HCT116 (cell line): Measurements from ENCODE around the gene A1CF. TPM values are rescaled to one million over a fixed set of nuclear protein-coding genes. Genes with fewer than 3 reads are reported as not detected.

Source experiments
- ATAC-seq: fragments of 200-7000 bp; cut with Tn5 transposase; 2 replicates; pipeline ENCODE4 v1.9.1; 2020; ENCODE audit warnings: mild to moderate bottlenecking, moderate library complexity
- BruUV-seq: library from RNA; stranded (reverse); fragments of 400-500 nt; replicated peaks from 2 replicates; lab custom pipeline; 2021; lab: Mats Ljungman, UMichigan
- CTCF ChIA-PET: fragments of 300-600 bp; sonication (Branson Sonifier 250); formaldehyde crosslinking; loops from one replicate; lab custom pipeline; 2021; ENCODE audit warnings: antibody characterized with exemption; lab: Charles Lee
- POLR2A ChIA-PET: fragments of 300-600, 350-600 bp; sonication (Branson Sonifier 250); formaldehyde crosslinking; loops from one replicate; lab custom pipeline; 2021; ENCODE audit warnings: antibody characterized with exemption; lab: Charles Lee
- RAD21 ChIA-PET, 2 experiments: fragments of 300-600 bp; sonication (Branson Sonifier 250); formaldehyde crosslinking; loops; one replicate each; lab custom pipeline; 2023; ENCODE audit warnings: low total read pairs in 2 of 2; ENCODE audit not compliant: uncharacterized antibody in 2 of 2, unreplicated experiment in 2 of 2, low non-redundant PET in 1 of 2; lab: Charles Lee
- DNase-seq: peaks from one replicate; pipeline ENCODE4 v3.0.0-alpha.2; 2010; ENCODE audit warnings: low read depth, low spot score
- H2AFZ ChIP-seq: fragments of 200-600 bp; shearing (Covaris generic), sonication (generic); 2 replicates; pipeline ENCODE4 v1.6.1; 2017; ENCODE audit warnings: low read depth, mixed run types, mixed read lengths, antibody characterized with exemption, low read length; ENCODE audit not compliant: poor library complexity, severe bottlenecking
- H3K27ac ChIP-seq: 2 replicates; pipeline ENCODE4 v1.5.1; 2012; ENCODE audit warnings: low read depth, low read length
- H3K27me3 ChIP-seq: fragments of 200-600 bp; sonication (generic); 2 replicates; pipeline ENCODE4 v1.6.1; 2016; ENCODE audit warnings: mixed run types, low read length, mixed read lengths; ENCODE audit not compliant: insufficient read depth
- H3K36me3 ChIP-seq, 2 experiments: fragments of 200-500 bp in 1 of 2; fragments of 200-600 bp in 1 of 2; sonication (Bioruptor generic) in 1 of 2; sonication (generic) in 1 of 2; 2 replicates each; pipeline versions ENCODE4 v1.5.1 to v1.6.1; 2014 to 2016; ENCODE audit warnings: low read length in 2 of 2, inconsistent platforms in 1 of 2, mixed read lengths in 1 of 2, mixed run types in 1 of 2; ENCODE audit not compliant: insufficient read depth in 2 of 2, control insufficient read depth in 1 of 2
- H3K4me1 ChIP-seq, 2 experiments: fragments of 200-600 bp in 1 of 2; sonication (generic) in 1 of 2; 2 replicates each; pipeline versions ENCODE4 v1.5.1 to v1.6.1; 2012 to 2017; ENCODE audit warnings: low read length in 2 of 2, inconsistent platforms in 1 of 2, mild to moderate bottlenecking in 1 of 2, mixed read lengths in 1 of 2, mixed run types in 1 of 2, moderate library complexity in 1 of 2; ENCODE audit not compliant: insufficient read depth in 2 of 2, control insufficient read depth in 1 of 2
- H3K4me2 ChIP-seq: fragments of 200-600 bp; sonication (generic); 2 replicates; pipeline ENCODE4 v1.6.1; 2017; ENCODE audit warnings: mixed run types, low read length, mixed read lengths
- H3K4me3 ChIP-seq, 2 experiments: fragments of 200-600 bp in 1 of 2; sonication (generic) in 1 of 2; replicated peaks in 1 of 2; 2 replicates each; pipeline ENCODE4 v1.5.1; 2011 to 2016; ENCODE audit warnings: low read length in 2 of 2, control low read depth in 1 of 2, low read depth in 1 of 2, mild to moderate bottlenecking in 1 of 2, mixed read lengths in 1 of 2, mixed run types in 1 of 2
- H3K79me2 ChIP-seq: fragments of 200-600 bp; sonication (generic); 2 replicates; pipeline ENCODE4 v1.6.1; 2017; ENCODE audit warnings: mild to moderate bottlenecking, mixed run types, low read length, moderate library complexity, mixed read lengths; ENCODE audit not compliant: insufficient read depth
- H3K9ac ChIP-seq: fragments of 200-600 bp; sonication (generic); 2 replicates; pipeline ENCODE4 v1.6.1; 2016; ENCODE audit warnings: low read length, mixed read lengths
- H3K9me2 ChIP-seq: fragments of 200-600 bp; sonication (generic), shearing (Covaris generic); 2 replicates; pipeline ENCODE4 v1.6.1; 2017; ENCODE audit warnings: mixed run types, mild to moderate bottlenecking, moderate library complexity; ENCODE audit not compliant: insufficient read depth
- H3K9me3 ChIP-seq, 2 experiments: fragments of 200-500 bp in 1 of 2; fragments of 200-600 bp in 1 of 2; sonication (Bioruptor generic) in 1 of 2; sonication (generic) in 1 of 2; 2 replicates each; pipeline ENCODE4 v1.6.1; 2014 to 2017; ENCODE audit warnings: low read length in 2 of 2, mixed read lengths in 2 of 2, inconsistent platforms in 1 of 2, low read depth in 1 of 2, mild to moderate bottlenecking in 1 of 2, mixed run types in 1 of 2, moderate library complexity in 1 of 2; ENCODE audit not compliant: control insufficient read depth in 1 of 2, insufficient read depth in 1 of 2
- H4K20me1 ChIP-seq: fragments of 200-600 bp; sonication (generic), shearing (Covaris generic); 2 replicates; pipeline ENCODE4 v1.6.1; 2017; ENCODE audit warnings: mixed run types, mild to moderate bottlenecking, moderate library complexity; ENCODE audit not compliant: insufficient read depth
- ATF3 ChIP-seq: IDR thresholded peaks from 2 replicates; pipeline ENCODE4 v1.6.1; 2012
- CEBPB ChIP-seq: IDR thresholded peaks from 2 replicates; pipeline ENCODE4 v1.6.1; 2012; ENCODE audit warnings: low read depth
- EZH2phosphoT487 ChIP-seq: fragments of 200-600 bp; IDR thresholded peaks from 2 replicates; pipeline ENCODE4 v1.6.1; 2018; ENCODE audit warnings: antibody characterized with exemption, borderline replicate concordance
- MAX ChIP-seq: IDR thresholded peaks from 2 replicates; pipeline ENCODE4 v1.6.1; 2012
- POLR2AphosphoS5 ChIP-seq: IDR thresholded peaks from 2 replicates; pipeline ENCODE4 v1.6.1; 2011; ENCODE audit warnings: mild to moderate bottlenecking, low read depth, low read length, moderate library complexity
- SRF ChIP-seq: IDR thresholded peaks from 2 replicates; pipeline ENCODE4 v1.6.1; 2012; ENCODE audit warnings: low read depth
- TCF7L2 ChIP-seq: IDR thresholded peaks from 2 replicates; pipeline ENCODE4 v1.7.0; 2011; ENCODE audit warnings: borderline replicate concordance, inconsistent platforms; ENCODE audit not compliant: insufficient read depth, insufficient read length; ENCODE audit errors: extremely low read depth
- ZNF274 ChIP-seq: fragments of 200-500 bp; sonication (Bioruptor generic); IDR thresholded peaks from 2 replicates; pipeline ENCODE4 v1.6.1; 2014; ENCODE audit warnings: mild to moderate bottlenecking, low read depth, low read length, inconsistent platforms
- intact Hi-C: fragments of 100-400 bp; cut with micrococcal nuclease; formaldehyde crosslinking; loops from 2 replicates; pipeline ENCODE4 v1.10.0; 2022
- total RNA-seq: library from RNA; stranded (reverse); gene quantifications from one replicate; pipeline ENCODE4 v1.2.1, GENCODE V29; 2021; ENCODE audit not compliant: unreplicated experiment

The A1CF gene
- total RNA-seq, 1 experiment from 2014 or later: 0.30 TPM

GRCh38 chr10:50857579-50857978, 27.8 kb downstream of the A1CF start:
- peak; percentile 69 for ATAC-seq
- H3K27ac ChIP-seq: no peak overlapping the region
- H3K27me3 ChIP-seq: no peaks in the 10 kb centered on the region
- TF ChIP-seq MAX (0 out of 2 replicates have a peak, but pooled peaks have one; percentile 29), TCF7L2 (peak; percentile 71), ATF3 (no peak), EZH2phosphoT487 (no peak), CEBPB (no peak), POLR2AphosphoS5 (no peak)
- no peak for DNase-seq
- intact Hi-C loops: no loop called here
- H3K9me3 ChIP-seq: no peaks in the 10 kb centered on the region
- H3K4me1 ChIP-seq: peaks cover 22 to 47% of the 10 kb centered on the region in 2 experiments
- H4K20me1 ChIP-seq: no peaks in the 10 kb centered on the region
- no peaks in the 10 kb centered on the region for H3K79me2 ChIP-seq
- BruUV-seq: no TSS peak
- H3K9ac ChIP-seq: peak overlapping the region; percentile 25; the same call in 1 of the 2 replicates
- peak overlapping the region; percentile 77 for H3K4me2 ChIP-seq
- ChIA-PET POLR2A (no interaction called here), CTCF (no interaction called here), RAD21 (no interaction called here)
- H3K9me2 ChIP-seq: no peaks in the 10 kb centered on the region
- peak overlapping the region; percentile 99 for H2AFZ ChIP-seq
- peak overlapping the region; percentile 2 to 42; a peak in 3 of 4 replicates for H3K4me3 ChIP-seq
- H3K36me3 ChIP-seq: no peaks in the 10 kb centered on the region

GRCh38 chr10:50855461-50855860, 30.0 kb downstream of the A1CF start:
- no peaks in the 10 kb centered on the region for H3K27me3 ChIP-seq
- TF ChIP-seq SRF: no peak
- TF ChIP-seq ZNF274: no peak
- RAD21 ChIA-PET: no interaction called here
- 0 out of 4 replicates have a peak overlapping the region, but pooled peaks of 1 of the 2 experiments have one; percentile 5 for H3K4me3 ChIP-seq
- ATAC-seq (no peak), DNase-seq (no peak)
- intact Hi-C loops: no loop called here
- peak overlapping the region; percentile 56 for H3K4me2 ChIP-seq
- no peak overlapping the region for H3K9ac ChIP-seq
- CTCF ChIA-PET: no interaction called here
- peaks cover 43 to 68% of the 10 kb centered on the region in 2 experiments for H3K4me1 ChIP-seq
- POLR2A ChIA-PET: no interaction called here
- no peaks in the 10 kb centered on the region for H3K79me2 ChIP-seq
- H3K9me3 ChIP-seq: no peaks in the 10 kb centered on the region
- no peak overlapping the region for H3K27ac ChIP-seq
- H4K20me1 ChIP-seq: no peaks in the 10 kb centered on the region
- peak overlapping the region; percentile 92 for H2AFZ ChIP-seq
- H3K36me3 ChIP-seq: no peaks in the 10 kb centered on the region
- H3K9me2 ChIP-seq: no peaks in the 10 kb centered on the region
- no TSS peak for BruUV-seq
